Gastroesophageal sphincter (tissue), 4 donors: ENCODE measurements around the gene DNAAF6. TPM values are rescaled to one million over a fixed set of nuclear protein-coding genes. Genes with fewer than 3 reads are reported as not detected.

Experiments
- ATAC-seq: fragments of 150-250 bp; one replicate; pipeline ENCODE4 v1.9.1; 2016; ENCODE audit warnings: mild to moderate bottlenecking, moderate library complexity
- H3K27ac ChIP-seq, 4 donors: fragments of 200-600 bp; sonication (generic) in 3 of 4; 1 replicate in 3 of 4; 2 replicates in 1 of 4; pipeline ENCODE4 v1.5.1; 2016 to 2019
- H3K27me3 ChIP-seq: fragments of 200-600 bp; sonication (generic); one replicate; pipeline ENCODE4 v1.5.1; 2019
- H3K36me3 ChIP-seq, 2 donors: fragments of 200-600 bp; sonication (generic); one replicate each; pipeline ENCODE4 v1.5.1; 2019; ENCODE audit warnings: control low read depth in 1 of 2
- H3K4me1 ChIP-seq, 3 donors: fragments of 200-600 bp; sonication (generic); 1 replicate in 2 of 3; 2 replicates in 1 of 3; pipeline ENCODE4 v1.5.1; 2016 to 2019; ENCODE audit warnings: control low read depth in 2 of 3
- H3K4me3 ChIP-seq, 2 donors: fragments of 200-600 bp; sonication (generic); one replicate each; pipeline ENCODE4 v1.5.1; 2019; ENCODE audit warnings: mild to moderate bottlenecking in 1 of 2, moderate library complexity in 1 of 2
- H3K9me3 ChIP-seq, 3 donors: fragments of 200-600 bp; sonication (generic); one replicate each; pipeline ENCODE4 v1.5.1; 2017 to 2019; ENCODE audit warnings: control low read depth in 2 of 3
- CTCF ChIP-seq, 4 experiments: fragments of 200-600 bp in 2 of 4; fragments of 450-650 bp in 2 of 4; sonication (generic) in 1 of 4; IDR thresholded peaks; one replicate each; pipeline ENCODE4 v1.5.1; 2017 to 2019; ENCODE audit warnings: antibody characterized with exemption in 4 of 4, mild to moderate bottlenecking in 2 of 4, moderate library complexity in 2 of 4
- EP300 ChIP-seq: sonication (generic); formaldehyde crosslinking; IDR thresholded peaks from one replicate; pipeline ENCODE4 v1.6.1; 2017; ENCODE audit warnings: antibody characterized with exemption, mild to moderate bottlenecking
- POLR2A ChIP-seq, 2 donors: fragments of 450-650 bp; IDR thresholded peaks; one replicate each; pipeline ENCODE4 v1.6.1; 2017; ENCODE audit warnings: antibody characterized with exemption in 2 of 2, mild to moderate bottlenecking in 2 of 2, moderate library complexity in 1 of 2
- POLR2AphosphoS5 ChIP-seq: sonication (generic); formaldehyde crosslinking; IDR thresholded peaks from one replicate; pipeline ENCODE4 v1.6.1; 2017; ENCODE audit warnings: antibody characterized with exemption
- WGBS, 2 donors: methylation state at CpG; one replicate each; pipeline ENCODE4 v1.1.5; 2018; ENCODE audit warnings: low coverage in 1 of 2; 5-methylcytosine and 5-hydroxymethylcytosine counted together
- small RNA-seq, 4 donors: library from RNA; depleted of rRNA; stranded (forward); fragments of <200 nt; gene quantifications; one replicate each; pipeline ENCODE3, GENCODE V24; 2016
- total RNA-seq, 4 donors: library from RNA; depleted of rRNA; stranded (reverse); fragments of >200 nt; gene quantifications; one replicate each; pipeline ENCODE4 v1.1.0, GENCODE V29; 2016

Gene DNAAF6
- total RNA-seq, 4 donors from 2014 or later = 0.19 TPM; not detected in 3

- no peak for ATAC-seq
- TF ChIP-seq POLR2AphosphoS5 = no peak
- no peak for TF ChIP-seq CTCF (IDR thresholded peaks at IDR 0.05)
- TF ChIP-seq POLR2A (IDR thresholded peaks at IDR 0.05) = no peak
- TF ChIP-seq EP300 = no peak
- 33 to 62% methylated on average over 1 to 2 of the region's 2 CpGs for WGBS, 2 donors
- Histone ChIP-seq H3K36me3 (no peaks in the 10 kb centered on the region), H3K27me3 (no peaks in the 10 kb centered on the region), H3K9me3 (no peaks in the 10 kb centered on the region), H3K4me1 (no peaks in the 10 kb centered on the region), H3K4me3 (no peak overlapping the region), H3K27ac (no peak overlapping the region)
Measured at GRCh38 chrX:107293056-107293455, 86.6 kb downstream of the DNAAF6 start.

Small RNAs within 50 kb of the gene (small RNA-seq; reads per million reads assigned to genes)
- 0 reads per million in 4 donors for gene RF00019

Other genes starting within 250 kb of the DNAAF6 start
- 10 to 100 TPM; 10.7 to 19.5 (median 15.4) TPM for gene MORC4, start 206.4 kb upstream of the DNAAF6 start, total RNA-seq
- 10 to 100 TPM; 16.9 to 29.9 (median 20.3) TPM for gene RBM41, start 87.8 kb upstream of the DNAAF6 start, total RNA-seq
- under 1 TPM in 2 of 4 donors, not detected in 2; 0.27 to 0.39 TPM for gene NUP62CL, start 178 bp upstream of the DNAAF6 start, total RNA-seq
- under 1 TPM in 2 of 4 donors, not detected in 2; under 0.01 to 0.04 TPM for gene FRMPD3, start 243.0 kb downstream of the DNAAF6 start, total RNA-seq